Stimulated activated CD4-positive, alpha-beta T cell treated with anti-CD3 and anti-CD28 coated beads, TNF-alpha, amount 100 ng/mL, for 48 hours (primary cell): ENCODE data around the gene PTX3.

Experiments
- DNase-seq, 3 donors: peaks; one replicate each; pipeline ENCODE4 v3.0.0-alpha.2; 2020; ENCODE audit warnings: low read depth in 3 of 3

PTX3 gene

DNA sequence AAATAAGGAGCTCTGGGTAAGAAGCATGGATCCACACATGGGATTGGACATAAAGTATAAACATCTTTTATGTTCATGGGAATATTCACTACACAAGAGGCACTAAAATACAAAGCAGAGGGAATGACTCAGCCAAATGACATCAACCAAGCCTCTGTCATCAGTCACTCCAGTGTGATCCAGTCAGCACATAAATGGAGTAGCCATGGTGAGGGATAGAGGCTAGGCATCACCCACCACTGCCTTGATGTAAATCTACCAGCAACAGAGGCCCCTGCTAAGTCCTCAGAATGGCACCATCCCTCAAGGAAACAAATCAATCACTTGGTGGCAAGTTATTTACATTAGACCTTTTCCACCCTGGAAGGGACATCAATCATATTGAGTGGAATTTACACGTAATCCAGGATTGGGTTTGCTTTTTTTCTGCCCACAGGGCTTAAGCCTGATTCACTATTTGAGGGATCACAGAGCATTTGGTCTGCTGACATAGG lies 39.3 kb downstream of the PTX3 start:
- no peak for DNase-seq

- DNase-seq: no peak
Observed at GRCh38 chr3:157477441-157477840, 40.8 kb downstream of the PTX3 start.

GRCh38 chr3:157479464-157480243 lies 43.0 kb downstream of the PTX3 start:
- no peak for DNase-seq

- DNase-seq: no peak
Observed at GRCh38 chr3:157487339-157487738, 50.7 kb downstream of the PTX3 start.

DNA sequence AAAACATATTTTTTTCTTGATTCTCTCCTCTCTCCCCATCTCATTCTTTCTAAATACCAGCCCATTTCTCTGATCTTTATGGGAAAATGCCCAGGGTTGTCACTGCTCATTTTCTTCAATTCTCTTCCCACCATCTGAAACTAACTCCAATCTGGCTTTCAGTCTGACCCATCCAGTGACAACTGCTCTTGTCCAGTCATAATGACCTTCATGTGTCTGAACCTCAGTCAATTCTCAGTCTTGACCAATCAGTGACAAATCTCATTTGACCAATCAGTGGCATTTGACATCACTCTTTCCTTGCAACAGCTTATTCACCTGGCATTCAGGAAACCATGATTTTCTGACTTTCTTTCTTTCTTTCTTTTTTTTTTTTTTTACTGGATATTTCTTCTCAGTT lies 51.5 kb downstream of the PTX3 start:
- no peak for DNase-seq

GRCh38 chr3:157491136-157491535 lies 54.5 kb downstream of the PTX3 start:
- no peak for DNase-seq
